SKM-1 treated with dmso at 0.1 percent for 144 hours (cell line): ENCODE results near the gene ABHD18.
"Not testable (repeated sequence)": the region's sequence is repeated elsewhere in the genome, so short reads cannot be mapped to it uniquely, and the experiment has no call there.

Experiments
- DNase-seq: peaks from one replicate; lab custom pipeline; 2025; ENCODE audit not compliant: unreplicated experiment; lab: John Stamatoyannopoulos, UW

The ABHD18 gene

DNA sequence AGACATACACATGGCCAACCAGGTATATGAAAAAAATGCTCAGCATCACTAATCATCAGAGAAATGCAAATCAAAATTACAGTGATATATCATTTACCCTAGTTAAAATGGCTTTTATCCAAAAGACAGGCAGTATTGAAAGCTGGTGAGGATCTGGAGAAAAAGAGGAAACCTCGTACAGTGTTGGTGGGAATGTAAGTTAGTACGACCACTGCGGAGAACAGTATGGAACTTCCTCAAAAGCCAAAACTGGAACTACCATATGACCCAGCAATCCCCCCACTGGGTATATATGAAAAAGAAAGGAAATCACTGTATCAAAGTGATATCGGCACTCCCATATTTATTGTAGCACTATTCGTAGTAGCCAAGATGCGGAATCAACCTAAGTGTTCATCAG, 23.4 kb downstream of the ABHD18 start:
- DNase-seq, result no peak

DNA sequence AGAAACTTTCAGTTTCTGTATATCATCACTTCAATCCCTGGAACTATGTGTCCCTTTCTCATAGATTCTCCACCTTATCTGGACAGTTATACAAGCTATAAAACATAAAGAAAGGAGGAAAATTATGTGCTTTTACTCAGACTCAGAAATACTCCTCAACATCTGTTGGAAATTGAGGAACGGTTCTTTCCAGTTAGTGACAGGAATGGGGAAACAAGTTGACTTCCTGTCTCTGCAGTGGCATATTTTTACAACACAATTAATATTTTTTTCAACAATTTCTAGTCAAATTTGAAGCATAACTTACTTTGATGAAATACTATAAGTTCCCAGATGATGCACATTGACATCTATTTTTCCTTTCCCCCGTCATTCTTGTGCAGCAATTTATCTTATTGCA, 27.9 kb downstream of the ABHD18 start:
- DNase-seq, result no peak

DNA sequence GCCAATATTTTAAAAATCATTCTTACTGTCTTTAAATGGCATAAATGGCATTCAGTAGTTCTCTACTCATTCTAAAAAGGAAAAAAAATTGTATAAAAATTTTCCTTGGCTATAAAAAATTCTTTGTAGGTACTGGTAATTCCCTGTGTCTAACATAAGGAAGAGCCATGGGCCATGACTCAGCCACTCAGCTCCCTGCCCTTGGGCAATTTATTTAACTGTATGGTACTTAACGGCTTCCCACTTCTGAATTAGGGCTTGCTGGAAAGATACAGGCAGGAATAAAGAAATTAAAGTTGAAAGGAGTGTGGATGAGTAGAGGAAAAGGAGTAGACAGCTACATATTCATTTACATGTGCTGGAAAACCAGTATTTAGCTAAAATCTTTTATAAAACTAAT, 30.6 kb downstream of the ABHD18 start:
- DNase-seq, result no peak

DNA sequence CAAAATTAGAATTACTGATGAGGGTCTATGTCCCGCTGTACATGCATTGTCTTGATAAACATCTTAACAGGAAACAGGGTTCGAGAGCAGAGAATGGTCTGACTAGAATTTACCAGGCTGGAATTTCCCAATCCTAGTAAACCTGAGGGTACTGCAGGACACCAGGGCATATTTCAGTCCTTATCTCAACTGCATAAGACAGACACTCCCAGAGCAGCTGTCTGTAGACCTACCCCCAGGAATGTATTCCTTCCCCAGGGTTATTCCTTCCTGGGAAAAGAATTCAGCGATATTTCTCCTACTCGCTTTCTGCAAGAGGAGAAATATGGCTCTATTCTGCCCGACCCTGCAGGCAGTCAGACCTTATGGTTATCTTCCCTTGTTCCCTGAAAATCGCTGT, 31.3 kb downstream of the ABHD18 start:
- DNase-seq, result not testable (repeated sequence)

- no peak for DNase-seq
Observed at GRCh38 chr4:127997534-127998388, 32.6 kb downstream of the ABHD18 start.

- DNase-seq, result no peak
Observed at GRCh38 chr4:128006592-128006991, 41.4 kb downstream of the ABHD18 start.

DNA sequence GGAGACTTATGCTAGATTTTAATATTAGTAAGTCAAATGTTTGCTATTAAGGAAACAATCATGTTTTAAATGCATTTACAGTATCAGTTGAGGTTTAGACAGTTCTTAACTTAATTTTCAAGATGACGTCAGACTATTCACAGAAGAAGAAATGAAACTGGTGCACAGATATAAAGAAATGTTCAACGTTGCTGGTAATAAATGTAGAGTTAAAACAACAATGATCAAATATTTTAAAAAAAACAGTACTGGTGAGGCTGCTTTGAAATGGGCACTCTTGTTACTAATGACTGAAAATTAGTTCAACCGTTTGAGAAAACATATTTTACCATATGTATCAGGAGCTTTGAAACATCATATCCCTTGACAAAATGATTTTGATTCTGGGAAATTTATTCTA, 44.2 kb downstream of the ABHD18 start:
- no peak for DNase-seq

DNA sequence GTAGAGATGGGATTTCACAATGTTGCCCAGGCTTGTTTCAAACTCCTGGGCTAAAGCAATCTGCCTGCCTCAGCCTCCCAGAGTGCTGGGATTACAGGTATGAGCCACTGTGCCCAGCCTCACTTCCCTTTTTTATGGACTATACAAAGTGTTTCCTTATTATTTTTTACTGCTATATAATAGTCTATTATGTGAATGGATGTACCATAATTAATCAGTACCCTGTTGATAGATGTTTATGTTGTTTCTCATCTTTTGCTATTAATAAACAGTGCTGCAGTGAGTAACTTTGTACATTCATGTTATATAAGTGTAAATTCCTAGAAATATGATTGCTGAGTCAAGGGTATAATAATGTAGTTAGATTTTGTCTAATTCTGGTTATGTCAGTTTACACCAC, 60.1 kb downstream of the ABHD18 start:
- DNase-seq, result no peak

GRCh38 chr4:128029907-128030306, 64.7 kb downstream of the ABHD18 start:
- DNase-seq, result no peak

- no peak for DNase-seq
Observed at GRCh38 chr4:128031756-128032384, 66.7 kb downstream of the ABHD18 start.

DNA sequence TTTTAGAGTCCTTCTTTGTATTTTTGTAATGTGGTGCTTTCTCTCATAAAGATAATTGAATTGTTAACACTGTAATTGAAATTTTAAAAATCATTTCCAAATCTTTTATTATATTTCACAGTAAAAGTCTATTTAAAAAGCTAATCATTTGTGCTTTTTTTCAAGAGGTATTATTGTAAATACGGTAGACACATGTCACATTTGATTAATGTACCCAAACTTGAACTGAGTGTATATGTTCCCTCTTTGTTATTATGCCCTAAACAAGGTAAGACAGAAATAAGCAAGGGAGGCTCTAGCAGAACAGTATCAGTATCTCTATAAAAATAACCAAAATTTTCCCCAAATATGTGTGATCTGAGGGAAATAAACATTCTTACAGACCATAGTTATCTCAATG, 74.4 kb downstream of the ABHD18 start:
- DNase-seq, result no peak

DNA sequence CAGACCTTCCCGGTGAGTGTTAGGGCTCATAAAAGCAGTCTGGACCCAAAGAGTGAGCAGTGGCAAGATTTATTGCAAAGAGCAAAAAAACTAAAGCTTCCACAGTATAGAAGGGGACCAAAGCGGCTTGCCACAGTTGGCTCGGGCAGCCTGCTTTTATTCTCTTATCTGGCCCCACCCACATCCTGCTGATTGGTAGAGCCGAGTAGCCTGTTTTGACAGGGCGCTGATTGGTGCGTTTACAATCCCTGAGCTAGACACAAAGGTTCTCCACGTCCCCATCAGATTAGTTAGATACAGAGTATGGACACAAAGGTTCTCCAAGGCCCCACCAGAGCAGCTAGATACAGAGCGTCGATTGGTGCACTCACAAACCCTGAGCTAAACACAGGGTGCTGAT, 81.8 kb downstream of the ABHD18 start:
- DNase-seq, result not testable (repeated sequence)

GRCh38 chr4:128047514-128047913, 82.3 kb downstream of the ABHD18 start:
- DNase-seq, result not testable (repeated sequence)

DNA sequence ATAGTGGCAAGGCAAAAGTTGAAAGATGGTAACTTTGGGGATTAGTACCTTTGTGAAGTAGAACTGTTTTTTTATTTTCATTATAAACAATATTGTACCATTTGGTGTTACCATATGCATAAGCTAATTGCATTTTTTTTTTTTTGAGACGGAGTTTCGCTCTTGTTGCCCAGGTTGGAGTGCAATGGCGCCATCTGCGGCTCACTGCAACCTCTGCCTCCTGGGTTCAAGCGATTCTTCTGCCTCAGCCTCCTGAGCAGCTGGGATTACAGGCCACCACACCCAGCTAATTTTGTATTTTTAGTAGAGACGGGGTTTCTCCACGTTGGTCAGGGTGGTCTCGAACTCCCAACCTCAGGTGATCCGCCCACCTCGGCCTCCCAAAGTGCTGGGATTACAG, 86.0 kb downstream of the ABHD18 start:
- DNase-seq, result not testable (repeated sequence)

DNA sequence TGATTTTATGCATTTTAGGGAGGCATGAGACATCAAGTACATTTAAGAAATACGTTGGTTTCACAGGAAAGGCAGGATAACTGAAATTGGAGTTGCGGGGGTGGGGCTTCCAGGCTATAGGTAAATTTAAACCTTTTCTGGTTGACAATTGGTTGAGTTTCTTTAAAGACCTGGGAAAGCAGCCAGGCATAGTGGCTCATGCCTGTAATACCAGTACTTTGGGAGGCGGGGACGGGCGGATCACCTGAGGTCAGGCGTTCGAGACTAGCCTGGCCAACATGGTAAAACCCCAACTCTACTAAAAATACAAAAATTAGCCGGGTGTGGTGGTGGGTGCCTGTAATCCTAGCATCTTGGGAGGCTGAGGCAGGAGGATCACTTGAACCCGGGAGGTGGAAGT, 89.7 kb downstream of the ABHD18 start:
- not testable (repeated sequence) for DNase-seq

- DNase-seq, result not testable (repeated sequence)
Observed at GRCh38 chr4:128055441-128056206, 90.4 kb downstream of the ABHD18 start.

- DNase-seq, result no peak
Observed at GRCh38 chr4:128056396-128056795, 91.2 kb downstream of the ABHD18 start.

DNA sequence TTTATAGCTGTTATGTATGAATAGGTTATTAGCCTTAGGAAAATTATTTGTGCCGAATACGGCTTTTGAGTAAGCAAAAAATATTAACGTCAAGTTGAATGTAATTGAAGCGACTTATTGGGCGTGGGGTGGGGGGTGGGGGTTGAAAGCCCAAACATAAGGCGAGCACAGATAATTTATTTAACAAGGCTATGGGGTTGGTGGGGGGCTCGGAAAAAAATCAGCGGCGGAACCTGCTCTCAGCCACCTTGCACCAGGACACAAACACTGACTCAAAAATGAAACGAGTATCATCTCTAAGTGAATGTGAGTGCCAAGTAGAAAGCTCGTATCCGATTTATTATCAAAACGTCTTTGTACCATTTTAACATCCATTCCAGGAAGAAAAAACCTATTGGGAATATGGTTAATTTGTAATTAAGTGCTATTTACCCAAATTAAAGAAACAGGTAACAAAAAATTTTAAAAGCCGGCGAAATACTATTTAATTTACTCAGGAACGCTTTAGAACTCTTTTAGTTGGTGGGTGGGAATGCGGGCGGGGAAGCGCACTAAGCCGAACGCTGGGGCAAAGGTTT, 95.0 kb downstream of the ABHD18 start:
- DNase-seq, result no peak

GRCh38 chr4:128060699-128061565, 95.7 kb downstream of the ABHD18 start, which contains the start of gene LARP1B:
TSS of gene LARP1B (plus strand) at chr4:128061312. CDS start at chr4:128074952, 13,640 bp downstream.
- DNase-seq, result peak; percentile 91
